ENCODE data around the gene ADGRL1. TPM values are rescaled to one million over a fixed set of nuclear protein-coding genes. Genes with fewer than 3 reads are reported as not detected.

The ADGRL1 gene
- polyA plus RNA-seq, 1 of the 3 experiments (the other 2 are of a cell fraction), result 13.4 TPM

DNA sequence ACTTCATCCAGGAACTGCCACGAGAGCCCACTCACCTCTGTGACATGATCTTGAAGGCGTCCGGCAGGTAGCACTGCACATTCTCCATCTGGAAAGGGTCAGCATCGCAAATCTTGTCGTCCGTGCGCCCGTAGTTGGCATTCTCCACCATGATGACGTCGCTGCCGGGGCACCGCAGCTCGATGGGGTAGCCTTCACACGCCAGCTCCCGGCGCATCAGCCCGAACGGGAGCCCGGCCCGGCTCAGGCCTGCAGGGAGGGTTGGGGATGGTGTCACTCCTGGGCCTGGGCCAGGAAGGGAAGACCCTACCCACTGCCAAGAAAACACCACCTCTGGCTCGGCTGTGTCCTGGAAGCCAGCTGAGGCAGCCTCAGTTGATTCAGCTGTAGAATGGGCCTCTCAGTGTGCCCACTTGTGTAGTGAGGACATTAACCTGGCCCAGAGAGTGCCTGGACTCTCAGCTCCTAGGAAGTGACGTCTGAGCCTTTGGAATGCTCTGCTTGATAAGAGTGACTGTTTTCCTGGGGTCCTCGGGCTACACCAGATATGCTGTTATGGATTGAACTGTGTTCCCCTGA lies 28.4 kb downstream of the ADGRL1 start:
- no peak overlapping the region for H3K27ac ChIP-seq (ENCODE audit: low read depth in 2 of 2, low read length in 1 of 2)
- H3K36me3 ChIP-seq (replicated peaks in 1 of 2; ENCODE audit: control insufficient read depth in 1 of 2, insufficient read depth in 2 of 2, low read length in 1 of 2), result no peaks in the 10 kb centered on the region
- no peaks in the 10 kb centered on the region for H3K27me3 ChIP-seq (ENCODE audit: insufficient read depth)
- no peaks in the 10 kb centered on the region; a peak in 1 of 4 replicates for H3K4me1 ChIP-seq (ENCODE audit: control insufficient read depth in 1 of 2, insufficient read depth in 2 of 2, low read depth in 1 of 2, low read length in 1 of 2)
- no peak overlapping the region for H3K4me3 ChIP-seq (ENCODE audit: low read depth in 2 of 2, low read length in 1 of 2)
- H3K79me2 ChIP-seq (ENCODE audit: insufficient read depth), result no peaks in the 10 kb centered on the region
- H3K4me2 ChIP-seq, result no peak overlapping the region
- TF ChIP-seq, protein P1, sequence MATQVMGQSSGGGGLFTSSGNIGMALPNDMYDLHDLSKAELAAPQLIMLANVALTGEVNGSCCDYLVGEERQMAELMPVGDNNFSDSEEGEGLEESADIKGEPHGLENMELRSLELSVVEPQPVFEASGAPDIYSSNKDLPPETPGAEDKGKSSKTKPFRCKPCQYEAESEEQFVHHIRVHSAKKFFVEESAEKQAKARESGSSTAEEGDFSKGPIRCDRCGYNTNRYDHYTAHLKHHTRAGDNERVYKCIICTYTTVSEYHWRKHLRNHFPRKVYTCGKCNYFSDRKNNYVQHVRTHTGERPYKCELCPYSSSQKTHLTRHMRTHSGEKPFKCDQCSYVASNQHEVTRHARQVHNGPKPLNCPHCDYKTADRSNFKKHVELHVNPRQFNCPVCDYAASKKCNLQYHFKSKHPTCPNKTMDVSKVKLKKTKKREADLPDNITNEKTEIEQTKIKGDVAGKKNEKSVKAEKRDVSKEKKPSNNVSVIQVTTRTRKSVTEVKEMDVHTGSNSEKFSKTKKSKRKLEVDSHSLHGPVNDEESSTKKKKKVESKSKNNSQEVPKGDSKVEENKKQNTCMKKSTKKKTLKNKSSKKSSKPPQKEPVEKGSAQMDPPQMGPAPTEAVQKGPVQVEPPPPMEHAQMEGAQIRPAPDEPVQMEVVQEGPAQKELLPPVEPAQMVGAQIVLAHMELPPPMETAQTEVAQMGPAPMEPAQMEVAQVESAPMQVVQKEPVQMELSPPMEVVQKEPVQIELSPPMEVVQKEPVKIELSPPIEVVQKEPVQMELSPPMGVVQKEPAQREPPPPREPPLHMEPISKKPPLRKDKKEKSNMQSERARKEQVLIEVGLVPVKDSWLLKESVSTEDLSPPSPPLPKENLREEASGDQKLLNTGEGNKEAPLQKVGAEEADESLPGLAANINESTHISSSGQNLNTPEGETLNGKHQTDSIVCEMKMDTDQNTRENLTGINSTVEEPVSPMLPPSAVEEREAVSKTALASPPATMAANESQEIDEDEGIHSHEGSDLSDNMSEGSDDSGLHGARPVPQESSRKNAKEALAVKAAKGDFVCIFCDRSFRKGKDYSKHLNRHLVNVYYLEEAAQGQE (IDR thresholded peaks at IDR 0.05; ENCODE audit: low read depth, low read length), result no peak
- TF ChIP-seq NFIC (IDR thresholded peaks at IDR 0.05; ENCODE audit: borderline replicate concordance), result no peak
- no peak for TF ChIP-seq FOXJ3 (CRISPR knock-in tag; IDR thresholded peaks at IDR 0.05)
- TF ChIP-seq TCF12 (IDR thresholded peaks at IDR 0.05), result no peak
- TF ChIP-seq GABPA (IDR thresholded peaks at IDR 0.05; ENCODE audit: low read depth), result no peak
- TF ChIP-seq JUND (IDR thresholded peaks at IDR 0.05), result no peak
- TF ChIP-seq TAF1 (IDR thresholded peaks at IDR 0.05; ENCODE audit: borderline replicate concordance, low read depth, low read length), result no peak
- TF ChIP-seq POLR2AphosphoS5 (IDR thresholded peaks at IDR 0.05; ENCODE audit: low read depth, low read length), result no peak
- TF ChIP-seq, protein P2, sequence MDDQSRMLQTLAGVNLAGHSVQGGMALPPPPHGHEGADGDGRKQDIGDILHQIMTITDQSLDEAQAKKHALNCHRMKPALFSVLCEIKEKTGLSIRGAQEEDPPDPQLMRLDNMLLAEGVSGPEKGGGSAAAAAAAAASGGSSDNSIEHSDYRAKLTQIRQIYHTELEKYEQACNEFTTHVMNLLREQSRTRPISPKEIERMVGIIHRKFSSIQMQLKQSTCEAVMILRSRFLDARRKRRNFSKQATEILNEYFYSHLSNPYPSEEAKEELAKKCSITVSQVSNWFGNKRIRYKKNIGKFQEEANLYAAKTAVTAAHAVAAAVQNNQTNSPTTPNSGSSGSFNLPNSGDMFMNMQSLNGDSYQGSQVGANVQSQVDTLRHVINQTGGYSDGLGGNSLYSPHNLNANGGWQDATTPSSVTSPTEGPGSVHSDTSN (IDR thresholded peaks at IDR 0.05), result no peak
- no peak for TF ChIP-seq FOXM1 (IDR thresholded peaks at IDR 0.05; ENCODE audit: low read depth)
- no peak for TF ChIP-seq MXI1 (IDR thresholded peaks at IDR 0.05; ENCODE audit: low read depth, low read length)
- TF ChIP-seq, protein P3, sequence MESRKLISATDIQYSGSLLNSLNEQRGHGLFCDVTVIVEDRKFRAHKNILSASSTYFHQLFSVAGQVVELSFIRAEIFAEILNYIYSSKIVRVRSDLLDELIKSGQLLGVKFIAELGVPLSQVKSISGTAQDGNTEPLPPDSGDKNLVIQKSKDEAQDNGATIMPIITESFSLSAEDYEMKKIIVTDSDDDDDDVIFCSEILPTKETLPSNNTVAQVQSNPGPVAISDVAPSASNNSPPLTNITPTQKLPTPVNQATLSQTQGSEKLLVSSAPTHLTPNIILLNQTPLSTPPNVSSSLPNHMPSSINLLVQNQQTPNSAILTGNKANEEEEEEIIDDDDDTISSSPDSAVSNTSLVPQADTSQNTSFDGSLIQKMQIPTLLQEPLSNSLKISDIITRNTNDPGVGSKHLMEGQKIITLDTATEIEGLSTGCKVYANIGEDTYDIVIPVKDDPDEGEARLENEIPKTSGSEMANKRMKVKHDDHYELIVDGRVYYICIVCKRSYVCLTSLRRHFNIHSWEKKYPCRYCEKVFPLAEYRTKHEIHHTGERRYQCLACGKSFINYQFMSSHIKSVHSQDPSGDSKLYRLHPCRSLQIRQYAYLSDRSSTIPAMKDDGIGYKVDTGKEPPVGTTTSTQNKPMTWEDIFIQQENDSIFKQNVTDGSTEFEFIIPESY (IDR thresholded peaks at IDR 0.05; ENCODE audit: borderline replicate concordance, low read depth), result no peak
- no peak for TF ChIP-seq SIN3A (IDR thresholded peaks at IDR 0.05; ENCODE audit: borderline replicate concordance, low read depth, low read length)
- TF ChIP-seq RAD21 (IDR thresholded peaks at IDR 0.05; ENCODE audit: low read length), result no peak
- H3K9me2 ChIP-seq, result no peaks in the 10 kb centered on the region
- H4K20me1 ChIP-seq (ENCODE audit: insufficient read depth), result no peaks in the 10 kb centered on the region
- DNase-seq, result peak; percentile 6
- ChIA-PET POLR2A (no interaction called here), CTCF (interaction anchor here (1.3 kb wide), 1 partner anchor 171 kb away, joined by 5 read pairs; no protein-coding TSS in a partner anchor)
- no peaks in the 10 kb centered on the region for H3K9me3 ChIP-seq
- 94% methylated on average over 6 of the region's 23 CpGs for WGBS (ENCODE audit: low lambda C conversion rate)
- H2AFZ ChIP-seq (ENCODE audit: low read depth), result no peak overlapping the region
- no peaks in the 10 kb centered on the region for H3F3A ChIP-seq (replicated peaks; ENCODE audit: insufficient read depth)
- no peak overlapping the region for H3K9ac ChIP-seq
